NCI-H1105 treated with DMSO at 0.1 percent for 48 hours (cell line): Measurements from ENCODE around the gene PPP1R2.

Source experiments
- DNase-seq: peaks from one replicate; lab custom pipeline; 2025; lab: John Stamatoyannopoulos, UW

The PPP1R2 gene

DNA sequence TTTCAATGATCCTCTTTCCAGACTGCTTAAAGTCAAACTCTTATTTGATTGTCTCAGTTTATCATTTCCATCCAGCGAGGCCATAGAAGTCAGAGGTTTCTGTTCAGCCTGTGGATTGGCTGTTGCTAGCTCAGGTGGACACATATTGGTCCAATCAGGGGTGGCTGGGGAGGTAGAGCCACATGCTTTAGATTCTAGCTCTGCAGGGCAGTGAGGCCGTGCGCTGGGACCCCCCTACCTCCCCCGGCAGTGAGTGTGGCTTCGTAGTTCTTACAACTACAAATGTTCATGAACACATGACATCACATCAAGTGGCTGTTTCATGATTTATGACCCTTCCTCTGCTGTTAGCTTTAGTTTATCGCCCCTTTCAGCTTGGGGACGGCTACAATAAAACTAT, 22.6 kb upstream of the PPP1R2 start:
- no peak for DNase-seq

DNA sequence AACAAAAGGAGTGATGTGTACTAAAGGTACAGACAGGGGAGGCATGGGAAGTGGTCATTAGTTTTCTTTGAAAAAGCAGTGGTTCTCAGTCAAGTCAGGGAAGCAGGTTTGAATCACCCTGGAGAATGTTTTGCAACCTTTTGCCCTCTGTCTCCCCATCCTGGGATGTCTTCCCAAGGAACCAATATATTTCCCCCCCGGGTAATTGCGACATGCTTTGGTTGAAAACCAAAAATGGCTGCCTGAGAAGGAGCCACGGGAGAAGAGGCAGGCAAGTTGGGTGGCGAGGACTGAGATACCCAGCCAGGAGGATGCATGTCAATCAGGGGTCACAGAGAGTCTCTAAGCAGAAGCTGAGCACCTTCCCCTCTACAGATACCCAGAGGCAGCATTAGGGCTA, 20.2 kb upstream of the PPP1R2 start:
- DNase-seq: no peak

DNA sequence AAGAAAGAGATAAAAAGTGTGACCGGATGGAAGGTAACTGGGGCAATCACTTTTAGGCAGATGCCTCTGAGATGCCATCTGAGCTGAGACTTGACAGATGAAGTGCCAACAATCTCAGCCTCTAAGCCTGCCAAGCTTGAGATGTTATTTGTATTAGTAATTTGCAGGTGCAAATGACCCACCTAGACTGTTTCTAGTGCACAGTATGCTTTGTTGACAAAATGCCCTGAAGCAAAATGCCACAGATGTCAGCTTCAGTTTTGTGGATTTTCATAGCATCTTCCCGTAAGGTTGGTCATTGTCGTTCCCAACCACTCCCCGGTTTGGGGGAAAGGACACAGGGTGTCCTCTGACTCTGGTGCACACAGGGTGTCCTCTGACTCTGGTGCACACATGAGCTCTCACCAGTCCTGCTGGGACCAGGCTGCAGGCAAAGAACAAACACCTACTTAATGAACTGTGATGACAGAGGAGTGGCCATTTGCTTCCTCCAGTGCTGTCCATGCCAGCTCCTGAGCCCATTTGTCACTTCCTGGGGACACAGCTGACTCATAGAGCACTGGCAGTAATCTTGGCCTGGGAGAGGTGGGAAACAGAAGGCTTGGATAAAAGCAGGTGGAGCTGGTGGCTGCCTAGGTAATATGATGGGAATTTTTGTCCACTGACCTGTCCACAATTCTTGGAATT, 16.7 kb upstream of the PPP1R2 start:
- DNase-seq: no peak

DNA sequence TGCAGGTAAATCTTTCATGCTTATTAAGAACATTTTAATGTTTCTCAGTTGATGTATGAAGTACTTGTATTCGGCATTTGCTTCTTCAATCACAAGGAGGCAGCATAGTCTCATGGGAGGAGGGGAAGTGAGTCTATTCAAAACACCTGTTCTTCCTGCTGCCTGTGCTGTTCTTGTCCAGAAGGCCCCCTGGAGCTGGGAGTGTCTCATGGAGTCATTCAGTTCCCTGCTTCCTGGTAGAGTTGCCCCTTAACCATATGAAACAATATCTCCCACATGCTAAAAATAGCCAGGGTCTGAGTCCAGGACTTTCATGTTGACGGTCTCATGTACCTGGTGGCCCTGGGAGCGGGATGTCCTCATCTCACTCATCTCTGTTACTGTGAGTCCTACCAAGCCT, 15.5 kb upstream of the PPP1R2 start:
- DNase-seq: peak; percentile 76

DNA sequence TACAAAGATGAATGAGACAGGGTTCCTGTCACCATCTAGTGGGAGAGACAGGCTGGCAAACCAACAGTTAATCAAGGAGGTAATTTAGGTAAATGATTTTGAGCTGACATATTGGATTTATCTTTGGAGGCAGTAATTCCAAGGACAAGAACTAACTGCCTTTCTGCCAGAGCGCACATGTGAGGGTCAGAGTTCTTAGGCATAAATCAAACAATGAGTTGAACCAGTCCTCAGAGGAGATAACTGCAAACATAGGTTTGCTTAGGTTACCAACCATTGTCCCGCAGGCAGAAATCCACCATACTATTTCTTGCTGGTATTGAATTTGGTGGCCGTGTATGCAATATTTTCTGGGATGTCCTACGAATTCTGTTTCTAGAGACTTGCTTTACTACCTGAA, 14.2 kb upstream of the PPP1R2 start:
- no peak for DNase-seq

DNA sequence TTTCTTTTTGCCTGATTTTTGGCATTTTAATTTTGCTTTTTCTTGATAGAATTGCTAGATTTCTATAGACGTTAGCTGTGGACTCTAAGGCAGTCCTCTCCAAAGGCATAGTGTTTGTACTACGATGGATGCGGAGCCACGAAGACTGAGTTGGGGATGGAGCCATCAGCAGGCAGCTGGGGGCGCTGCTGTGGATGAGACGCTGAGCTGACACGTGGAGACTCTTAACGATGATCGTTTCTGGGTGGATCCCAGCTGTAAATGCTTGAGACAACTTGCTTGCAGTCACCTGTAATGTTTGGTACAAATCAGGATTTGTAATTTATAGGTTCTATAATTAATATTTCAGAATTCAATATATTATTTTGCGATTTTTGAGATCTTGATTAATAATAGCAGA, 13.3 kb upstream of the PPP1R2 start:
- DNase-seq: no peak

DNA sequence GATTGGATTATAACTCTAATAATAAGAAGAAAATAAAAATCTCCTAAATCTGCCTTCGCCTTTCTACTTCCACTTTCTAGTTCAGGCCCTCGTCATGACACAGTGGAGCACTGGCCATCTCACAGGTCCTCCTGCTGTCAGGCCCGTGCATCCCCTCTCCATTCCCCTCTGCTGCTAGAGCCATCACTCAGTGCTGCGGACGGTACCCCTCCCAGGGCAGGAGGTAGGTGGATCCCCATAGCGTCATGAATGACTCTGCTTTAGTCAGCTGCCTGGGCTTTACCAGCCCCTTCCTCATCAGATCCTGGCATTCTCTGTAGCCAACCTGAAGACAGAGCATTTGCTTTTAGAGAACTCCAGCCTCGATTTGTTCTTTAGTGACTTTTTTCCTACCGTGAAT, 12.0 kb upstream of the PPP1R2 start:
- no peak for DNase-seq

DNA sequence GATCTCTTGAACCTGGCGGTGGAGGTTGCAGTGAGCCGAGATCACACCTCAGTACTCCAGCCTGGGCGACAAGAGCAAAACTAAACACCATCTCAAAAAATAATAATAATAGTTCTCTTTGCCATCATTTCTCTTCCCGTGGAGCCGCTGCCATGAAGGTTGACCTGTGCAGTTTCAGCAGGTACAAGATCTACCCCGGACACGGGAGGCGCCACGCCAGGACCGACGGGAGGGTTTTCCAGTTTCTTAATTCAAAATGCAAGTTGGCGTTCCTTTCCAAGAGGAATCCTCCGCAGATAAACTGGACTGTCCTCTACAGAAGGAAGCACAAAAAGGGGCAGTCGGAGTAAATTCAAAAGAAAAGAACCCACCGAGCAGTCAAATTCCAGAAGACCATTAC, 11.3 kb upstream of the PPP1R2 start:
- DNase-seq: no peak

DNA sequence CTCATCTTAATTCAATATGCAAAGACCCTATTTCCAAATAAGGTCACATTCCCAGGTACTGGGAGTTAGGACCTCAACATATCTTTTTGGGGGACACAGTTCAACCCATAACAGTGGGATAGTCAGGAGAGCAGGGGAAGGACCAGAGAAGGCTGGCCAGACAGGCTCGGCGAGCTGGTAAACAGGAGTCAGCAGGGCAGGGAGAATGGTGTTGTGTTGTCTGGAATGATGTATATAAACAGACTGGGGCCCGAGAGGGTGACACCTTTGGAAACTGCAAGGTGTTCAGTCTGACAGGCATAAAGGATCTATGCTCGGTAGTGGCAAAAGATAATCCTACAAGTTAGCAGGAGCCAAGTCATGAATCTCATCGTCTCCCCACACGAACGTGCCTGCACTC, 10.1 kb upstream of the PPP1R2 start:
- DNase-seq: no peak

DNA sequence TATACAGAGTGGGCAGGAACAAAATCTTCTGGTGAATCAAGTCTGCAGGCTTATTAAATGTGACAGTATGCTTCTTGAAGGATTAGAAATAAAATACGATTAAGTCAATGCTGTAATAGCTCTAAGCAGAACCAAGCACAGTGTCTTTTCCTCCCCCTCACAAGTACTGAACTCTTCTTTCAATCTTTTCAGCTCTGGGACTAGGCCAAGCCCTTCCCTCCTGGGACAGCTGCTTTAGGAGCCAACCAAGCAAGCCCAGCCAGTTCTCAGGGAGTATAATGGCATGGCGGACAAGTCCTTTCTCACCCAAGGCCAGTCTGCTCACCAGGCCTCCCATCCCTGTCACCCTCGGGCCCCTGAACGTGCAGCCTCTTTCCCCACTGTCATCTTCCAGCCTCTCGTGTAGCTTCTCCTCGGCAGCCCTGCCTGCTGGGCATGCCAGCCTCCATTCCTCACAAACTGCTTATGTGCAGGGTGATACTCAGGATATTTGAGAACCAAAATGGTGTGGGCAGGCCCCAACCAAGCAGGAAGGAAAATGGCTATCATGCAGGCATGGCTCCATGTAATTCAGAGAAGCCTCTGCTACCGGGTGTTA, 8.4 kb upstream of the PPP1R2 start:
- no peak for DNase-seq

DNA sequence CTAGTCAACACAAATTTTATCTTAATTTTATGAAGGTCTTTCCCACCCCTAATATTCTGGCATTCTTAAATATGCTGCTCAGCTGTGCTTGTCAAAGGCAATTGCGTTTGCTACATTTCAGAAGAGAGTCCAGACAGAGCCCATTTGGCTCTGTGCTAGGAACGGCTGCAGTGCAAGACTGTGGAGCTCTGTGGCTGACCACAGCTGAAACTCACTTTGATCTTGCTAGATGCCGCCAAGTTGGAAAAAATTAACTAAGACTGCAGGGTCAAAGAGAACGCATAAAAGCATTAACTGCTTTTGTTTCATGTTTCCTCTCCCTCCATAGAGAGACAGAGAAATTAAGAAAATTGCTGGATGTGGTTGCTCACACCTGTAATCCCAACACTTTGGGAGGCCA, 7.6 kb upstream of the PPP1R2 start:
- no peak for DNase-seq

DNA sequence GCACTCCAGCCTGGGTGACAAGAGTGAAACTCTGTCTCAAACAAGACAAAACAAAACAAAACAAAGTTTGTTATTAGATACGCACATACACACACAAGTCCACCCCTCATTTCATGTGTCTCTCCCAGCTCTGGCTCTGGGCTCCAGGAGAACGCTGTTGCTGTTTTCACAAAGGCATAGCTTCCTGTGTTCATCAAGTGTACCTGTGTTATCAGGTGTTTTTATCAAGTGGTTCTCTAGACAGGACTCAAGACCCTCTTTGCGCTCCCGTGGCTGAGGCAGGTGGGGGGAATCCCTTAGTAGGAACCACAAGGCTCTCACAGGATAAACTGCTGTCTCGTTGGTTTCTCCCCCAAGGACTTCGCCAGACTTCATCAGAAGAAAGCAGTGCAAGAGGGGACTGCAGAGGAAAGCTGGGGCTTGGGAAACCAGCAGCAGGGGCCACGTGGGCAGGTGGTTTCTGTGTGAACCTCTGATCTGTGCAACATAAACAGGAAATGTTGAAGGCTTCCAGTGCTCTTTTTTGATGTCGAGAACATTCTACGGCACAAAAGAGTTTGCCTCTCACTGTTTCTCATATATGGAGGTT, 6.9 kb upstream of the PPP1R2 start:
- no peak for DNase-seq

DNA sequence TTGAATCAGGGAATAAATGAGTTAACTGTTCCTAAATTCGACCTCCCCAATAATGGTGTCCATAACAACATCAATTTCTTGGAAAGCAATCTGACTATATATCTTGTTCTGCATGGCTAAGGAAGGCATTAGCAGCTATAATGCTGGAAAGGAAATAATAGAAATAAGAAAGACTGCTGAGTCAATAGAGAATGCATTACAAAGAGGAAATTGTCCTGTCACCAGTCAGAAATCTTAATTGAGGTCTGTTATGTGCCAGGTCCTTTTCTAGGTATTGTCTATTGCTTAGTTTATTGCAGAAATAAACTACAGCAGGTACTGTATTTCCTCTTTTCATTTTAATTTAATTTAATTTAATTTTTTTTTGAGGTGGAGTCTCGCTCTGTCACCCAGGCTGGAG, 5.9 kb upstream of the PPP1R2 start:
- DNase-seq: no peak

DNA sequence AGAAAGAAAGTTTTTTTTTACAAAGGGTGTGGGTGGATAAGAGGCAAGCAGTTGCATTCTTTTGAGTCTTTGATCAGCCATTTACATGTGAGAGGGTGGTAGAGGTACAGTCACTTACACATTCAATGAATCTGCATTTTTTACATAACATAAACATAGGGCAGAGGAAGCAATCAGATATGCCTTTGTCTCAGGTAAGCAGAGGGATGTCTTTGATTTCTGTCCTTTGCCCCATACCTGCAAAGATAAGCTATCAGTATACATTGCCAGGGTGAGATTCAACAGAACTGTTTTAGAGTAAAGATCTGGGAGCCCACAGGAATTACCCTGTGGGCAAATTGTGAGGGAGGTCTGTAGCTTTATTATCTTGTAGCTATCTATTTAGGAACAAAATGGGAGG, 5.4 kb upstream of the PPP1R2 start:
- DNase-seq: no peak

DNA sequence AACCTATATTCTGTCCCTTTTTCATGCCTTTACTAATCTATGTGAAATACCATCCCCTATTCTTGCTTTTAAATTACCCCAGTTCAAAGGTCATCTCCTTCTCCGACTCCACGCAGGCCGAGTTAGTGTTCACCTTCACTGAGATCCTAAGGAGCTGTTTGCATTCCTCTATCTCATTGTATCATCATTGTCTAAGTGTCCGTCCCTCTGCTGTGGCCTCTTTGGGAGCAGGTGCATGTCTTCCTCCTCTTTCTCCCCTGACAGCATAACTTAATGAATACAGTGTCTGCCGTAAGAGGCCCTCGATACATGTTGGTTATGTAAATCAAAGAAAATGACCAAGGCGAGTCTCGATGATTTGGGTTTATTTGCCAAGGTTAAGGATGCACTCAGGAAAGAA, 4.9 kb upstream of the PPP1R2 start:
- no peak for DNase-seq

DNA sequence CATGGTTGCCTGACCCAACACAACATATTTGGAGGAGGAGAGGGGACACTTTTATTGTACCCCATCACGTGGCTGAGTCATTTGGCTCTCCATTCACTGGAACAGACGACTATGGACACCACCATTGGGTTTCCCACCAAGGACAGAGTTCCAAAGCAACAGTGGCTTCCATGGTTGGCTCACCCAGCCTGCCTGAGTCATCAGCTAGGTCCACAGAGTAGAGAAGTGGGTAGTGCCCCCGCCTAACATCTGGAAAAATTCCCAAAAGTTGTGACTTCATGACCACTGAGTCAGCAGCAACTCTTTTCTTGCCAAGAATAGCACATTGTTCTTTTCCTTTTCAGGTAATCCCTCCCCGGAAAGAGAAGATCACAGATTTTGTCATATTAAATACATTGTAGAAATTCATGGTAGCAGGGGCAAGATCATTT, 3.0 kb upstream of the PPP1R2 start:
- DNase-seq: no peak

DNA sequence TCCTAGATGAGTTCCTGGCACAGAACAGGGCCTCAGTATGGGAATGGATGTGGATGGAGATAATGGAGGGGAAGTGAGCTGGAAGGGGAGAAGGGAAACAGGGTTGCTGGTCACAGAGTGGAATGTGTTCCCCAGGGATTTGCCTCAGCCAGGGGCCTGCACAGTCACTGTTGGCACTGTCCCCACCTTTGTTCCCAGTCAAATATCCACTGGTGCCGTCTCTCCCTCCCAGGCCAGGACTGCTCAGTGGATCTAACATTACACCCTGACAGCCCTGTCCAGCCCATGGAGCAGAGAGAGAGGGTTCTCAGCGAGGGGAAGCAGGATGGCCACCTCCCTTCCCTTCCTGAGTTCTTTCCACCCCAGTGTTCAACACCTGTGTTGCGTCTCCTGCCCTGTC, 1.5 kb upstream of the PPP1R2 start:
- no peak for DNase-seq

DNA sequence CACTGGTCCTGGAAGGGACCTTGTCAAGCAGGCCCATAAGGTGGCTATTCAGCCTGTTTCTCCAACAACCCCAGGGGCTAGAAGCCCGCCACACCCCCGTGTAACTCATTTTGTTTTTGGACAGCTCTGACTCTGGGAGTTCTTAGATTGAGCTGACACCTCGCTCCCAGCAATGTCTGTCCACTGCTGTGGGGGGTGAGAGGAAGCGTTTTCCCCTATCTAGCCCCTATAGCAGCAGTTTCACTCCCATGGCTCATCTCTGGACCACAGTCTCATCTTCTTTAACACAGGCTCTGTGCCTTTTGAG, 1.1 kb upstream of the PPP1R2 start:
- no peak for DNase-seq

DNA sequence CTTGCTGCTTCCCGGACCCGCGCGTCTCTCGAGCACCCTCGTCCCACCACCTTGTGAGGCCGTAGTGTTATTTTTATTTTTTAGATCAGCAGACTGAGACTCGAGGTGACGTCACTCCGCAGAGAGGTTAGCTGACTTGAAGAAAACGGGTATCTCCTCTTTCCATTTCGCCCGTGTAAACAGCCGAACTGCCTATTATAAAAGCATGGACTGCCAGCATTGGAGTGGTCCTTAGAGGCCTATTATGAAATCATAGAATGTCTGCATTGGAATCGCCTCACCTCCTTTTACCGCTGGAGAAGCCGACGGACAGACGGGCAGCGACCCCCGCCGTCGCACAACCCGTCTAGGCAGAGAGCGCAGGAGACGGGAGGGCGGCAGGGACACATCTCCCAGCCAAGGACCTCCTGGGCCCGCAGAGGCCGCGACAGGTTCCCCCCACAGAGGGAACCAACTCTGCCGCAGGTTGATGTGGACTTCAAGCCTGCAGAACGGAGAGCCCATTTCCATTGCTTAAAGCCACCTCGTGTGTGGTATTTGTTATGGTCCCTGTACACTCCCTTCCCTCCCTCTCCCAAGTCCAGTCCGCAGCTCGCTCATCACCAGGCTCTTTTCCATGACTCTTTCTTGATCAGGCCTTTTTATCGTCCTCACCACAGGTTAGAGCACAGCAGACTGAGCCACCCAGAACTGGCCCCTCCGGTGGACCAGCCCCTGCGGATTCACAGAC, 540 bp upstream of the PPP1R2 start:
- DNase-seq: no peak

DNA sequence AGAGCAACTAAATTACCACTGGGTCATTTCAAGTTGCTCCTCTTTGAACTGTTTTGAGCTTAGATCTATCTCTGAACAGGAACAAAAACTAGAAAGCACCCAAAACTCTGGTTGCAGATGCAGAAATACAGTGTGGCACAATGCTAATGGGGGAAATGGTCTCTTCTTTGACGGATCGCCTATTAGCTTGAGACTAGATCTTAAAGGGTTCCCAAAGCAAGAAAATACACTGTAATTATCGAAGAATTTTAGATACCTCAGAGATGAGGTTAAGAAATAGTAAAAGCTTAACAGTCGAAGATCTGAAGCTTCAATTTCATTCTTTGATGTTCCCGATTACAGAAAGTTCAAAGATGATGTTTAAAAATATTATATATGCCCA, 818 bp downstream of the PPP1R2 start:
- peak; percentile 59 for DNase-seq

DNA sequence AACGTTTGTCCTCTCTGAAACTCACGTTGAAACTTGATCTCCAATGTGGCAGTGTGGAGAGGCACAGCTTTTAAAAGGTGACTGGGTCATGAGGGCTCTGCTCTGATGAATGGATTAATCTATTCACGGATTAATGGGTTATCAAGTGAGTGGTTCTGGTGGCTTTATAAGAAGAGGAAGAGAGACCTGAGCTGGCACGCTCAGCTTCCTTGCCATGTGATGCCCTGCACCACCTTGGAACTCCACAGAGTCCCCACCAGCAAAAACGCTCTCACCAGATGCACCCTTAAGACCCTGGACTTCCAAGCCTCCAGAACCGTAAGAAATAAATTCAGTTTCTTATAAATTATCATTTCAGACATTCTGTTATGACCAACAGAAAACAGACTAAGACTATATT, 2.6 kb downstream of the PPP1R2 start:
- no peak for DNase-seq

DNA sequence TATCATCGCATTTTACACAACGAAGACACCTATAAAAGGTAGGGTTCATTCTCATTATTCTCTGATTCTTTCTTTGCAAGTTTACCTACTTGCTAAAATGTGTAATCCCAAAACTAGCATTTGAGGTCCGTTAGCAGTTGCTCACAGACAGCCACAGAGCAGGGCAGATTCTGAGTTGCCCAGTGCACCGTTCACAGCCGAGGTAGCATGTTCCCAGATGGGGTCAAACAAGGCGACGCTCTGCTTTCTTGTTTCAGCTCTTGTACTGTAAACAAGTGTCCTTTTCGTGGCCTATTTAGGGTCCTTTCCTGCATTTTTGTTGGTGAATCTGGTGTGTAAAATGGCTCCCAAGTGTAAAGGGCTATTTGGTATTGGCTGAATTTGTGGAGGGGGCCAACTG, 3.1 kb downstream of the PPP1R2 start:
- DNase-seq: no peak

DNA sequence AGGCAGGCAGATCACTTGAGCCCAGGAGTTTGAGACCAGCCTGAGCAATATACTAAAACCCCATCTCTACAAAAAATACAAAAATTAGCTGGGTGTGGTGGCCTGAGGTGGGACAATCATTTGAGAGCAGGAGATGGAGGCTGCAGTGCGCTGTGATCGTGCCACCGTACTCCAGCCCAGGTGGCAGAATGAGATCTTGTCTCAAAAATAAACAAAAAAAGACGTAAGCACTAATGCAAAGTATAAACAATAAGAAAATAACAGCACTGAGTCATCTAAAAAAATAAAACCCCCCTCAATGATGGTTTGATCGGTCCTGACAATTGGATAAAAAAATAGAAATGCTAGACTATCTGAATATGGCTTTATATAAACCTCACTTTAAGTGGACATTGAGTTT, 3.6 kb downstream of the PPP1R2 start:
- DNase-seq: no peak

DNA sequence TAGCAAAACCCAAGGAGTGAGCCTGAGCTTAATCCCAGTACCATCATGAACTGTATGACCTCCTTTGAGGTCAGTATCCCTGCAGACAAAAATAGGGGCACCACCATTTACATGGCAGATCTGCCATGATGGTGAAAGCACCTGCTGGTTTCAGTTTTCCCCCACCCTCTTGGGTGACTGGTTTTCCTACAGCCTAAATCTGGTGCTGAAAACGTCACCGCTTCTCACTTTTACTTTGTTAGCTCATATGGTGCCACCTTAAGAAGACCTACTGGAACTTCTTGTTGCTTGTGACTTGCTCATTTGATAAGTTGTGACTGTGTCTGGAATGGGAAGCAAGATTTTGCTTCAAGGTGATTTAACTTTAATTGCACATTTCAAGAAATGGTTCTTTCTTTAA, 5.1 kb downstream of the PPP1R2 start:
- DNase-seq: no peak
